ENCODE results near the gene FRY.

FRY gene

DNA sequence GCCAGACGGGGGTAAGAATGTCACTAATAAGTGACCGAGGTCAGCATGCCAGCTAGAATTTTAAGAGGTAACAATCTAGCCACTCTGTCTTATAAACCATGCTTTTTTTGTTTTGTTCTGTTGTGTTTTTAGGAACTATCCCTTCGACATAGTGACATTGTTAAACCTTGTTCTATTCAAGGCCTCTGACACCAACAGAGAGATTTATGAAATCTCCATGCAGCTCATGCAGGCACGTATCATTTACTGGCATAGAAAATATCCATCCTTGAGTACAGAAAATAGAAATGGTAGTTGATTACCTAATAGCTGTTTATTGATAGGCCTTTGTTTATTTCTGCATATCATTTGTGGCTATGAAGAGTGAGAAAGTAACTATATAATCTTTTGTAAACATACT is 170.2 kb downstream of the FRY start:
- no peak for TF ChIP-seq YY1 (IDR thresholded peaks at IDR 0.05; ENCODE audit: low read depth)
- no peak for TF ChIP-seq ZBTB7A (IDR thresholded peaks at IDR 0.05; ENCODE audit: low read depth)
- no peak for TF ChIP-seq NFIC (IDR thresholded peaks at IDR 0.05)
- TF ChIP-seq EP300 (IDR thresholded peaks at IDR 0.05; ENCODE audit: borderline replicate concordance): no peak
- TF ChIP-seq TAF1 (IDR thresholded peaks at IDR 0.05; ENCODE audit: low read depth): no peak
- TF ChIP-seq TEAD4 (IDR thresholded peaks at IDR 0.05): no peak
- TF ChIP-seq, protein P1, sequence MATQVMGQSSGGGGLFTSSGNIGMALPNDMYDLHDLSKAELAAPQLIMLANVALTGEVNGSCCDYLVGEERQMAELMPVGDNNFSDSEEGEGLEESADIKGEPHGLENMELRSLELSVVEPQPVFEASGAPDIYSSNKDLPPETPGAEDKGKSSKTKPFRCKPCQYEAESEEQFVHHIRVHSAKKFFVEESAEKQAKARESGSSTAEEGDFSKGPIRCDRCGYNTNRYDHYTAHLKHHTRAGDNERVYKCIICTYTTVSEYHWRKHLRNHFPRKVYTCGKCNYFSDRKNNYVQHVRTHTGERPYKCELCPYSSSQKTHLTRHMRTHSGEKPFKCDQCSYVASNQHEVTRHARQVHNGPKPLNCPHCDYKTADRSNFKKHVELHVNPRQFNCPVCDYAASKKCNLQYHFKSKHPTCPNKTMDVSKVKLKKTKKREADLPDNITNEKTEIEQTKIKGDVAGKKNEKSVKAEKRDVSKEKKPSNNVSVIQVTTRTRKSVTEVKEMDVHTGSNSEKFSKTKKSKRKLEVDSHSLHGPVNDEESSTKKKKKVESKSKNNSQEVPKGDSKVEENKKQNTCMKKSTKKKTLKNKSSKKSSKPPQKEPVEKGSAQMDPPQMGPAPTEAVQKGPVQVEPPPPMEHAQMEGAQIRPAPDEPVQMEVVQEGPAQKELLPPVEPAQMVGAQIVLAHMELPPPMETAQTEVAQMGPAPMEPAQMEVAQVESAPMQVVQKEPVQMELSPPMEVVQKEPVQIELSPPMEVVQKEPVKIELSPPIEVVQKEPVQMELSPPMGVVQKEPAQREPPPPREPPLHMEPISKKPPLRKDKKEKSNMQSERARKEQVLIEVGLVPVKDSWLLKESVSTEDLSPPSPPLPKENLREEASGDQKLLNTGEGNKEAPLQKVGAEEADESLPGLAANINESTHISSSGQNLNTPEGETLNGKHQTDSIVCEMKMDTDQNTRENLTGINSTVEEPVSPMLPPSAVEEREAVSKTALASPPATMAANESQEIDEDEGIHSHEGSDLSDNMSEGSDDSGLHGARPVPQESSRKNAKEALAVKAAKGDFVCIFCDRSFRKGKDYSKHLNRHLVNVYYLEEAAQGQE (IDR thresholded peaks at IDR 0.05; ENCODE audit: low read depth): no peak
- TF ChIP-seq, protein P2, sequence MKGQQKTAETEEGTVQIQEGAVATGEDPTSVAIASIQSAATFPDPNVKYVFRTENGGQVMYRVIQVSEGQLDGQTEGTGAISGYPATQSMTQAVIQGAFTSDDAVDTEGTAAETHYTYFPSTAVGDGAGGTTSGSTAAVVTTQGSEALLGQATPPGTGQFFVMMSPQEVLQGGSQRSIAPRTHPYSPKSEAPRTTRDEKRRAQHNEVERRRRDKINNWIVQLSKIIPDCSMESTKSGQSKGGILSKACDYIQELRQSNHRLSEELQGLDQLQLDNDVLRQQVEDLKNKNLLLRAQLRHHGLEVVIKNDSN (IDR thresholded peaks at IDR 0.05): no peak
- TF ChIP-seq CREB1 (IDR thresholded peaks at IDR 0.05; ENCODE audit: low read depth): no peak
- TF ChIP-seq, protein P3, sequence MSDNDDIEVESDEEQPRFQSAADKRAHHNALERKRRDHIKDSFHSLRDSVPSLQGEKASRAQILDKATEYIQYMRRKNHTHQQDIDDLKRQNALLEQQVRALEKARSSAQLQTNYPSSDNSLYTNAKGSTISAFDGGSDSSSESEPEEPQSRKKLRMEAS (IDR thresholded peaks at IDR 0.05): no peak
- no peak for TF ChIP-seq FOXM1 (IDR thresholded peaks at IDR 0.05; ENCODE audit: borderline replicate concordance, low read depth)
- TF ChIP-seq CEBPB (IDR thresholded peaks at IDR 0.05): no peak
- TF ChIP-seq TCF12 (IDR thresholded peaks at IDR 0.05; ENCODE audit: low read depth): no peak
- no peak for TF ChIP-seq RAD21 (IDR thresholded peaks at IDR 0.05; ENCODE audit: low read depth)
- TF ChIP-seq EGR1 (IDR thresholded peaks at IDR 0.05): no peak

DNA sequence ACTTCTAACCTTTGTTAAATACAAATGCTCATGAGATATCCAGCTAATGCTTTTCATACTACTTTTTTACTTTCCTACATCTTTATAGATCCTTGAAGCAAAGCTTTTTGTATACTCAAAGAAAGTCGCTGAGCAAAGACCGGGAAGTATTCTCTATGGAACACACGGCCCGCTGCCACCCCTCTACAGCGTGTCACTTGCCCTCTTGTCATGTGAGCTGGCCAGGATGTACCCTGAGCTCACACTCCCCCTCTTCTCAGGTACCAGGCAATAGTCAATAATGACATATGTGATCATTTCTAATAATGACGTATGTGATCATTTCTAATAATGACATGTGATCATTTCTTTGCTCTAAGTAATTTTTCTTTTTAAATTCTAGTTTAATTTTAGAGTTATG is 170.7 kb downstream of the FRY start:
- no peak for TF ChIP-seq RAD21 (IDR thresholded peaks at IDR 0.05; ENCODE audit: low read depth)

DNA sequence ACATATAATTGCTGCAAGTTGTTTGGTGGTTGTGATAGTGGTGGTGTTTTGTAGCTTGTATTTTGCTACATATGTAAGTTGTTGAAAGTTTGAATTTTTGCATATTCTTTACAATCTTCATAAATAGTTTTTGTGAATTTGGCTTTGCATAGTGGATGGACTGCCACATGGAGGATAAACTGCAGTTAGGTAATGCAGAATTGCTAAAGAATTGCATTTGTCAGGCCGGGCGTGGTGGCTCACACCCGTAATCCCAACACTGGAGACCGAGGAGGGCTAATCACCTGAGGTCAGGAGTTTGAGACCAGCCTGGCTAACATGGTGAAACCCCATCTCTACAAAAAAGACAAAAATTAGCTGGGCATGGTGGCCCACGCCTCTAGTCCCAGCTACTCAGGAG is 171.6 kb downstream of the FRY start:
- no peak for TF ChIP-seq RAD21 (IDR thresholded peaks at IDR 0.05; ENCODE audit: low read depth)
- TF ChIP-seq, protein P1 (IDR thresholded peaks at IDR 0.05; ENCODE audit: low read depth): no peak
- no peak for TF ChIP-seq CREB1 (IDR thresholded peaks at IDR 0.05; ENCODE audit: low read depth)
- no peak for TF ChIP-seq NFIC (IDR thresholded peaks at IDR 0.05)
- TF ChIP-seq ZBTB7A (IDR thresholded peaks at IDR 0.05; ENCODE audit: low read depth): no peak
- no peak for TF ChIP-seq FOXM1 (IDR thresholded peaks at IDR 0.05; ENCODE audit: borderline replicate concordance, low read depth)
- TF ChIP-seq, protein P3 (IDR thresholded peaks at IDR 0.05): no peak
- no peak for TF ChIP-seq EP300 (IDR thresholded peaks at IDR 0.05; ENCODE audit: borderline replicate concordance)
- no peak for TF ChIP-seq YY1 (IDR thresholded peaks at IDR 0.05; ENCODE audit: low read depth)
- TF ChIP-seq, protein P2 (IDR thresholded peaks at IDR 0.05): no peak
- TF ChIP-seq TEAD4 (IDR thresholded peaks at IDR 0.05): no peak
- TF ChIP-seq TAF1 (IDR thresholded peaks at IDR 0.05; ENCODE audit: low read depth): no peak
- TF ChIP-seq EGR1 (IDR thresholded peaks at IDR 0.05): no peak
- no peak for TF ChIP-seq TCF12 (IDR thresholded peaks at IDR 0.05; ENCODE audit: low read depth)

DNA sequence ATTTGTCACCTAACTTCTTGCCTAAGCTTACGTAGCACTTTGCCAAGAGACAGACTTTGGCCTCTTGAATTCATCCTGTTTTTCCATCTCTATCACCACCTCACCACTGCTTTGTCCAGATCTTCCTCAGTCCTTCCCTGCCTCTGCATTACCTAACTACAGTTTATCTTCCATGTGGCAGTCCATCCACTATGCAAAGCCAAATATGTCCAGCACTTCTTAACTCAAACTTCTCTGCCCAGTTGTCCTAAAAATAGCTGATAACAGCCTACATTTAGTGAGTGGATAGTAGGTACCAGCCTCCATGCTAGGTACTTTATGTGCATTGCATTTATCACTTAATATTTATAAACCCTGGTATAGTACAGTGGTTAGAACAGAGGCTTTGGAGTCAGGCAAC is 172.2 kb downstream of the FRY start:
- TF ChIP-seq CEBPB (IDR thresholded peaks at IDR 0.05) (no peak), FOXM1 (IDR thresholded peaks at IDR 0.05; ENCODE audit: borderline replicate concordance, low read depth) (no peak), NFIC (IDR thresholded peaks at IDR 0.05) (no peak), YY1 (IDR thresholded peaks at IDR 0.05; ENCODE audit: low read depth) (no peak), EP300 (IDR thresholded peaks at IDR 0.05; ENCODE audit: borderline replicate concordance) (no peak), RAD21 (IDR thresholded peaks at IDR 0.05; ENCODE audit: low read depth) (no peak), ZBTB7A (IDR thresholded peaks at IDR 0.05; ENCODE audit: low read depth) (no peak), TAF1 (IDR thresholded peaks at IDR 0.05; ENCODE audit: low read depth) (no peak), TCF12 (IDR thresholded peaks at IDR 0.05; ENCODE audit: low read depth) (no peak), TEAD4 (IDR thresholded peaks at IDR 0.05) (no peak), CREB1 (IDR thresholded peaks at IDR 0.05; ENCODE audit: low read depth) (no peak), EGR1 (IDR thresholded peaks at IDR 0.05) (no peak)
- TF ChIP-seq, protein P2 (IDR thresholded peaks at IDR 0.05): no peak
- TF ChIP-seq, protein P3 (IDR thresholded peaks at IDR 0.05): no peak
- TF ChIP-seq, protein P1 (IDR thresholded peaks at IDR 0.05; ENCODE audit: low read depth): no peak
